ENCODE measurements around the gene SLC35F1. TPM values are rescaled to one million over a fixed set of nuclear protein-coding genes. Genes with fewer than 3 reads are reported as not detected.
"Not testable (repeated sequence)": the region's sequence is repeated elsewhere in the genome, so short reads cannot be mapped to it uniquely, and the experiment has no call there.

Gene SLC35F1
- total RNA-seq, 2 donors from 2014 or later, result 1.5 to 2.1 TPM

DNA sequence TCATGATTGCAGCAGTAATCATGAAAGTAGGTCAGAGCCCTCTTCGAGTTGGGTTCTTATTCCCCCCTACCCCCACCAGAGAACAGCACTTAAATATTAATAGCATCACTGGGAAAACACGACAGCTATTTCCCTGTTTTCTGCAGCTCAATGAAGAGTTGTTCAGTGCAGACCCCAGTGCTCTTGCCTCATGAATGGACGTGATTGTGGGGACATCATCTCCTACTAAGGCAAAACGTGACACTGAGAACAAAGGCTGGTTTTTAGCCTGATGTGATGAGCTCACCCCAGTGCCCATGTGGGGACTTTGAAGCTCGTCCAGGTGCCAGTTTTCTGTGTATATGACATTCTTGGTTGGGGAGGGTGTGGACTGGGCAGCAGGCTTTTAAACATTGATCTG is 105.9 kb downstream of the SLC35F1 start:
- Histone ChIP-seq H3K4me3 (no peak overlapping the region), H3K4me1 (replicated peaks) (no peaks in the 10 kb centered on the region), H3K9me3 (no peaks in the 10 kb centered on the region), H3K36me3 (no peaks in the 10 kb centered on the region), H3K27me3 (replicated peaks; ENCODE audit: insufficient read depth) (no peaks in the 10 kb centered on the region), H3K27ac (no peak overlapping the region)
- no peak for DNase-seq (ENCODE audit: low spot score)
- no peak for TF ChIP-seq POLR2A (IDR thresholded peaks at IDR 0.05)
- TF ChIP-seq, protein P1, sequence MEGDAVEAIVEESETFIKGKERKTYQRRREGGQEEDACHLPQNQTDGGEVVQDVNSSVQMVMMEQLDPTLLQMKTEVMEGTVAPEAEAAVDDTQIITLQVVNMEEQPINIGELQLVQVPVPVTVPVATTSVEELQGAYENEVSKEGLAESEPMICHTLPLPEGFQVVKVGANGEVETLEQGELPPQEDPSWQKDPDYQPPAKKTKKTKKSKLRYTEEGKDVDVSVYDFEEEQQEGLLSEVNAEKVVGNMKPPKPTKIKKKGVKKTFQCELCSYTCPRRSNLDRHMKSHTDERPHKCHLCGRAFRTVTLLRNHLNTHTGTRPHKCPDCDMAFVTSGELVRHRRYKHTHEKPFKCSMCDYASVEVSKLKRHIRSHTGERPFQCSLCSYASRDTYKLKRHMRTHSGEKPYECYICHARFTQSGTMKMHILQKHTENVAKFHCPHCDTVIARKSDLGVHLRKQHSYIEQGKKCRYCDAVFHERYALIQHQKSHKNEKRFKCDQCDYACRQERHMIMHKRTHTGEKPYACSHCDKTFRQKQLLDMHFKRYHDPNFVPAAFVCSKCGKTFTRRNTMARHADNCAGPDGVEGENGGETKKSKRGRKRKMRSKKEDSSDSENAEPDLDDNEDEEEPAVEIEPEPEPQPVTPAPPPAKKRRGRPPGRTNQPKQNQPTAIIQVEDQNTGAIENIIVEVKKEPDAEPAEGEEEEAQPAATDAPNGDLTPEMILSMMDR (IDR thresholded peaks at IDR 0.05), result no peak
- no peak for TF ChIP-seq POLR2AphosphoS5 (IDR thresholded peaks at IDR 0.05)
- intact Hi-C loops (cut with DNase I), result no loop called here
- 54% methylated on average over 5 of the region's 5 CpGs for WGBS

DNA sequence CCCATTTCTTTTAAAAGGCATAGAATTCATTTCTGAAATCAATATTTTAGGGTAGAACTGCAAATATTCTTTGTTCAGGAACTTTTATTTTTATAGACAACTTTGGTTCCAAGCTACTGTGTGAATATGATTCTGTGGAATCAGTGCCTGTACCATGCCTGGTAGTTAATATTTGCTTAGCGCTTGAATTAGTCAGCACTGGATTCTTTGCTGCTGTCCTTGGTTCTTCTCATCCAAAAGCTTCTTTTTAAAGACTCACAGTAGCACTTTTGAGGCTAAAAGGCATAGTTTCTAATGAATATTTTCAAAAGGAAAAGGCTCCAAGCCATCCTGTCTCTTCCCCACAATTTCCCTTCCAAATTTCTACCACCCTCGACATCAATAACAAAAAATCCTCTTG is 109.5 kb downstream of the SLC35F1 start:
- no peak overlapping the region for H3K27ac ChIP-seq
- WGBS, result 90% methylated on average over 2 of the region's 2 CpGs
- TF ChIP-seq POLR2A (IDR thresholded peaks at IDR 0.05) (no peak), POLR2AphosphoS5 (IDR thresholded peaks at IDR 0.05) (no peak)
- TF ChIP-seq, protein P1 (IDR thresholded peaks at IDR 0.05), result no peak
- H3K36me3 ChIP-seq, result no peaks in the 10 kb centered on the region
- no peak overlapping the region for H3K4me3 ChIP-seq
- intact Hi-C loops (cut with DNase I), result no loop called here
- DNase-seq (ENCODE audit: low spot score), result no peak
- H3K4me1 ChIP-seq (replicated peaks), result no peaks in the 10 kb centered on the region
- H3K27me3 ChIP-seq (replicated peaks; ENCODE audit: insufficient read depth), result no peaks in the 10 kb centered on the region
- no peaks in the 10 kb centered on the region for H3K9me3 ChIP-seq

DNA sequence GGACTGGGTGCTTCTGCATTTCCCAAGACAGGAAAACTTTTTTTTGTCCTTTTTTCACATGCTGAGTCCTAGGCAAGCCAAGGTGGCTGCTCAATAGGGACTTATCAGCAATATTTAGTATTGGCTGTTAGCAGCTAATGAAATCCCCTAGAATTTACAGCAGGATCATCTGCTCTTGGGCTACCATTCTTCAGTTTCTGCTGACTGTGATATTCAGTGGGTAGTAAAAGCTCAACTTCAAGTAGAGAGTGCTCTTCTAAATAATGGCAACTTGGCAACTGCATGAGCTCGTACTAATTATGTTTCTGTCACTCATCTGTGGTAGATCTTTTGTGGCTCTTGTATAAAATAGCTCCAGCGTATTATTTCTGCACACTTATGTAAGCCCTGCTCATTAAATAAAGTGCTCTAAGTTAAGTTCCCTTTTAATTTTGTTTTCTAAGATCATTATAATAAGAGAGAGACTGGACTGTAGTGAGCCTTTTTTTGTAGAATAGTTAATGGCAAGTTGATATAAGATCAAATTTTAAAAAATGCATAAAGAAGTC is 110.3 kb downstream of the SLC35F1 start:
- Histone ChIP-seq H3K4me1 (replicated peaks) (no peaks in the 10 kb centered on the region), H3K27me3 (replicated peaks; ENCODE audit: insufficient read depth) (no peaks in the 10 kb centered on the region), H3K27ac (no peak overlapping the region), H3K36me3 (no peaks in the 10 kb centered on the region), H3K4me3 (no peak overlapping the region), H3K9me3 (no peaks in the 10 kb centered on the region)
- DNase-seq (ENCODE audit: low spot score), result no peak
- no peak for TF ChIP-seq POLR2A (IDR thresholded peaks at IDR 0.05)
- TF ChIP-seq, protein P1 (IDR thresholded peaks at IDR 0.05), result no peak
- TF ChIP-seq POLR2AphosphoS5 (IDR thresholded peaks at IDR 0.05), result no peak
- intact Hi-C loops (cut with DNase I), result no loop called here
- WGBS, result 31% methylated on average over 2 of the region's 2 CpGs

DNA sequence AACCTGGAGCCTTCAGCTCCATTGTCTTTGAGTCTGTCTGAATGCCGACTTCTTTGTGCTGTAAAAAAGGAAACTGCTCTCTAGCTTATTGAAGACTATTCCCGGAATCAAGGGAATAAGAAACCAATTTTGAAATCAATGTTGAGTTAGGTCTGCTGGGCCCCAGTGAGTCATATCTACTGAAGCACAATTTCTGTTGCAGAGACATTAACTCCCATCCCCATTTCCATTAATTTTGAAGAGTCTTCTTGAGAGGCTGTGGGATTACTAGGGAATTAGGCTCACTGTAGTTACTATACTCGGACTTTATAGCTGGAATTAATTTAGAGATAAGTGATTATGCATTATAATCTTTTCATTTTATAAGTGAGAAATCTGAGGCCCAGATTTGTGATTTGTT is 116.7 kb downstream of the SLC35F1 start:
- H3K36me3 ChIP-seq, result no peaks in the 10 kb centered on the region
- no peaks in the 10 kb centered on the region for H3K4me1 ChIP-seq (replicated peaks)
- no peak for DNase-seq (ENCODE audit: low spot score)
- intact Hi-C loops (cut with DNase I), result no loop called here
- H3K27ac ChIP-seq, result no peak overlapping the region
- H3K9me3 ChIP-seq, result no peaks in the 10 kb centered on the region
- TF ChIP-seq POLR2AphosphoS5 (IDR thresholded peaks at IDR 0.05), result no peak
- TF ChIP-seq, protein P1 (IDR thresholded peaks at IDR 0.05), result no peak
- no peak for TF ChIP-seq POLR2A (IDR thresholded peaks at IDR 0.05)
- H3K4me3 ChIP-seq, result no peak overlapping the region
- 85% methylated on average over 3 of the region's 3 CpGs for WGBS
- H3K27me3 ChIP-seq (replicated peaks; ENCODE audit: insufficient read depth), result no peaks in the 10 kb centered on the region

DNA sequence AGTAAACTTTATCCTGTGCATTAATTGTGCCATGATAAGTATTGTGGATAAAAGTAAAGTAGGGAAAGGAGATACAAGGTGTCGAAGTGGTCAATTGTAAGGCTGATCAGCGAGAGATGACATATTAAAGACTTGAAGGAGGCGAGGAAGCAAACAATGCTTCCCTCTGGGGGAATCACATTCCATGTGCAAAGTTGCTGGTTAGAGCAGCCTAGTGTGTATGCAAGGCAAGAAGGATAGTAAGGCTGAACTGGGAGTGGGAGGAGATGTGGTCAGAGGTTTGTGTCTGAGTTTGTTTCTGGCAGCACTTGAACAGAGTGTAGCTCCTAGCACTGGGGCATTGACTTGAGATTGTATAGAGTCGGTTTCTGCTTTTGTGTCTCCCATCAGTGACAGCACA is 122.9 kb downstream of the SLC35F1 start:
- TF ChIP-seq POLR2AphosphoS5 (IDR thresholded peaks at IDR 0.05), result no peak
- no peak for TF ChIP-seq POLR2A (IDR thresholded peaks at IDR 0.05)
- TF ChIP-seq, protein P1 (IDR thresholded peaks at IDR 0.05), result no peak
- no peaks in the 10 kb centered on the region for H3K9me3 ChIP-seq
- no peak overlapping the region for H3K4me3 ChIP-seq
- H3K27me3 ChIP-seq (replicated peaks; ENCODE audit: insufficient read depth), result no peaks in the 10 kb centered on the region
- H3K36me3 ChIP-seq, result no peaks in the 10 kb centered on the region
- WGBS, result 85% methylated on average over 4 of the region's 4 CpGs
- no peak overlapping the region for H3K27ac ChIP-seq
- H3K4me1 ChIP-seq (replicated peaks), result no peaks in the 10 kb centered on the region
- intact Hi-C loops (cut with DNase I), result no loop called here
- DNase-seq (ENCODE audit: low spot score), result no peak

DNA sequence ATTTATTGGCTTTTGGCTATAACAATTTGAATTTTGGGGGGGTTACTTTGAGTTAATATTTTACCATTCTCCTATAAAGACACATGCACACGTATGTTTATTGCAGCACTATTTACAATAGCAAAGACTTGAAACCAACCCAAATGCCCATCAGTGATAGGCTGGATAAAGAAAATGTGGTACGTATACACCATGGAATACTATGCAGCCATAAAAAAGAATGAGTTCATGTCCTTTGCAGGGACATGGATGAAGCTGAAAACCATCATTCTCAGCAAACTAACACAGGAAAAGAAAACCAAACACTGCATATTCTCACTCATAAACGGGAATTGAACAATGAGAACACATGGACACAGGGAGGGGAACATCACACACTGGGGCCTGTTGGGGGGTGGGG is 130.4 kb downstream of the SLC35F1 start:
- DNase-seq (ENCODE audit: low spot score); H3K4me1 ChIP-seq (replicated peaks); intact Hi-C loops (cut with DNase I); H3K27me3 ChIP-seq (replicated peaks; ENCODE audit: insufficient read depth); H3K9me3 ChIP-seq; H3K4me3 ChIP-seq; H3K27ac ChIP-seq; H3K36me3 ChIP-seq: not testable (repeated sequence)
- WGBS, result 87% methylated on average over 3 of the region's 3 CpGs

Measured in prostate gland (tissue), 2 donors.